ENCODE data around the gene PTPRN2.

Gene PTPRN2

GRCh38 chr7:158264881-158265742 lies 322.5 kb downstream of the PTPRN2 start:
- peaks cover 3% of the 10 kb centered on the region; the same call in 1 of the 2 replicates for H3K9me3 ChIP-seq (ENCODE audit: control insufficient read depth, insufficient read depth, low read length)
- no peak overlapping the region for H3K9ac ChIP-seq (ENCODE audit: low read depth, low read length)
- H3K4me1 ChIP-seq (ENCODE audit: insufficient read depth, low read length), result no peaks in the 10 kb centered on the region
- H3K36me3 ChIP-seq (ENCODE audit: insufficient read depth, low read length), result no peaks in the 10 kb centered on the region

- H3K4me1 ChIP-seq (ENCODE audit: insufficient read depth, low read length), result no peaks in the 10 kb centered on the region
- no peaks in the 10 kb centered on the region for H3K36me3 ChIP-seq (ENCODE audit: insufficient read depth, low read length)
- peaks cover 3% of the 10 kb centered on the region; the same call in 1 of the 2 replicates for H3K9me3 ChIP-seq (ENCODE audit: control insufficient read depth, insufficient read depth, low read length)
- no peak overlapping the region for H3K9ac ChIP-seq (ENCODE audit: low read depth, low read length)
These were observed 323.5 kb downstream of the PTPRN2 start for GRCh38 chr7:158263964-158264748.

- H3K36me3 ChIP-seq (ENCODE audit: insufficient read depth, low read length), result no peaks in the 10 kb centered on the region
- H3K4me1 ChIP-seq (ENCODE audit: insufficient read depth, low read length), result no peaks in the 10 kb centered on the region
- H3K9ac ChIP-seq (ENCODE audit: low read depth, low read length), result no peak overlapping the region
- H3K9me3 ChIP-seq (ENCODE audit: control insufficient read depth, insufficient read depth, low read length), result peaks cover 3% of the 10 kb centered on the region; the same call in 1 of the 2 replicates
These were observed 324.3 kb downstream of the PTPRN2 start for GRCh38 chr7:158263110-158263963.

GRCh38 chr7:158262284-158263109 lies 325.1 kb downstream of the PTPRN2 start:
- H3K9ac ChIP-seq (ENCODE audit: low read depth, low read length), result no peak overlapping the region
- H3K4me1 ChIP-seq (ENCODE audit: insufficient read depth, low read length), result no peaks in the 10 kb centered on the region
- peaks cover 3% of the 10 kb centered on the region; the same call in 1 of the 2 replicates for H3K9me3 ChIP-seq (ENCODE audit: control insufficient read depth, insufficient read depth, low read length)
- H3K36me3 ChIP-seq (ENCODE audit: insufficient read depth, low read length), result no peaks in the 10 kb centered on the region

GRCh38 chr7:158261362-158262235 lies 326.0 kb downstream of the PTPRN2 start:
- Histone ChIP-seq H3K9ac (ENCODE audit: low read depth, low read length) (no peak overlapping the region), H3K4me1 (ENCODE audit: insufficient read depth, low read length) (no peaks in the 10 kb centered on the region), H3K36me3 (ENCODE audit: insufficient read depth, low read length) (no peaks in the 10 kb centered on the region), H3K9me3 (ENCODE audit: control insufficient read depth, insufficient read depth, low read length) (peaks cover 3% of the 10 kb centered on the region; the same call in 1 of the 2 replicates)

GRCh38 chr7:158260567-158261361 lies 326.9 kb downstream of the PTPRN2 start:
- Histone ChIP-seq H3K36me3 (ENCODE audit: insufficient read depth, low read length) (no peaks in the 10 kb centered on the region), H3K9ac (ENCODE audit: low read depth, low read length) (no peak overlapping the region), H3K4me1 (ENCODE audit: insufficient read depth, low read length) (no peaks in the 10 kb centered on the region), H3K9me3 (ENCODE audit: control insufficient read depth, insufficient read depth, low read length) (peaks cover 3% of the 10 kb centered on the region; the same call in 1 of the 2 replicates)

GRCh38 chr7:158259671-158260418 lies 327.8 kb downstream of the PTPRN2 start:
- H3K36me3 ChIP-seq (ENCODE audit: insufficient read depth, low read length), result no peaks in the 10 kb centered on the region
- H3K9me3 ChIP-seq (ENCODE audit: control insufficient read depth, insufficient read depth, low read length), result peaks cover 3% of the 10 kb centered on the region; the same call in 1 of the 2 replicates
- H3K9ac ChIP-seq (ENCODE audit: low read depth, low read length), result no peak overlapping the region
- H3K4me1 ChIP-seq (ENCODE audit: insufficient read depth, low read length), result no peaks in the 10 kb centered on the region

- Histone ChIP-seq H3K9me3 (ENCODE audit: control insufficient read depth, insufficient read depth, low read length) (0 out of 2 replicates have a peak, but pooled peaks cover 3% of the 10 kb centered on the region), H3K9ac (ENCODE audit: low read depth, low read length) (no peak overlapping the region), H3K36me3 (ENCODE audit: insufficient read depth, low read length) (no peaks in the 10 kb centered on the region), H3K4me1 (ENCODE audit: insufficient read depth, low read length) (no peaks in the 10 kb centered on the region)
These were observed 328.5 kb downstream of the PTPRN2 start for GRCh38 chr7:158259141-158259540.

- no peak overlapping the region for H3K9ac ChIP-seq (ENCODE audit: low read depth, low read length)
- H3K4me1 ChIP-seq (ENCODE audit: insufficient read depth, low read length), result no peaks in the 10 kb centered on the region
- H3K36me3 ChIP-seq (ENCODE audit: insufficient read depth, low read length), result no peaks in the 10 kb centered on the region
- 0 out of 2 replicates have a peak, but pooled peaks cover 3% of the 10 kb centered on the region for H3K9me3 ChIP-seq (ENCODE audit: control insufficient read depth, insufficient read depth, low read length)
These were observed 329.1 kb downstream of the PTPRN2 start for GRCh38 chr7:158258411-158259130.

GRCh38 chr7:158257516-158258410 lies 329.9 kb downstream of the PTPRN2 start:
- no peaks in the 10 kb centered on the region for H3K4me1 ChIP-seq (ENCODE audit: insufficient read depth, low read length)
- H3K9me3 ChIP-seq (ENCODE audit: control insufficient read depth, insufficient read depth, low read length), result 0 out of 2 replicates have a peak, but pooled peaks cover 3% of the 10 kb centered on the region
- H3K9ac ChIP-seq (ENCODE audit: low read depth, low read length), result no peak overlapping the region
- no peaks in the 10 kb centered on the region for H3K36me3 ChIP-seq (ENCODE audit: insufficient read depth, low read length)

Measured in ES-I3 (cell line).